Rectal smooth muscle tissue (tissue), 1 donor: ENCODE measurements around the gene ZFYVE28.
"Not testable (repeated sequence)": the region's sequence is repeated elsewhere in the genome, so short reads cannot be mapped to it uniquely, and the experiment has no call there.

Experiments used
- H3K27ac ChIP-seq: one replicate; pipeline ENCODE4 v1.7.0; 2013; ENCODE audit warnings: low read depth, low read length, inconsistent platforms
- H3K27me3 ChIP-seq: one replicate; pipeline ENCODE4 v1.7.0; 2013; ENCODE audit warnings: low read length; ENCODE audit not compliant: control insufficient read depth, insufficient read depth
- H3K36me3 ChIP-seq: one replicate; pipeline ENCODE4 v1.7.0; 2013; ENCODE audit warnings: low read length; ENCODE audit not compliant: control insufficient read depth, insufficient read depth
- H3K4me1 ChIP-seq: one replicate; pipeline ENCODE4 v1.7.0; 2013; ENCODE audit warnings: low read length; ENCODE audit not compliant: control insufficient read depth, insufficient read depth
- H3K4me3 ChIP-seq: one replicate; pipeline ENCODE4 v1.7.0; 2013; ENCODE audit warnings: low read length
- H3K9ac ChIP-seq: one replicate; pipeline ENCODE4 v1.7.0; 2013; ENCODE audit warnings: low read length

ZFYVE28 gene

GRCh38 chr4:2432004-2432403 is 13.6 kb upstream of the ZFYVE28 start:
- H3K9ac ChIP-seq = no peak overlapping the region
- no peak overlapping the region for H3K4me3 ChIP-seq
- H3K36me3 ChIP-seq = no peaks in the 10 kb centered on the region
- no peak overlapping the region for H3K27ac ChIP-seq
- no peaks in the 10 kb centered on the region for H3K27me3 ChIP-seq
- no peaks in the 10 kb centered on the region for H3K4me1 ChIP-seq

- H3K27ac ChIP-seq, H3K36me3 ChIP-seq, H3K4me3 ChIP-seq, H3K27me3 ChIP-seq, H3K4me1 ChIP-seq, H3K9ac ChIP-seq: not testable (repeated sequence)
Observed at GRCh38 chr4:2429945-2430757, 11.7 kb upstream of the ZFYVE28 start.

GRCh38 chr4:2428496-2429213 is 10.2 kb upstream of the ZFYVE28 start:
- no peak overlapping the region for H3K27ac ChIP-seq
- peaks cover 3% of the 10 kb centered on the region for H3K27me3 ChIP-seq
- no peak overlapping the region for H3K9ac ChIP-seq
- no peak overlapping the region for H3K4me3 ChIP-seq
- H3K4me1 ChIP-seq = no peaks in the 10 kb centered on the region
- no peaks in the 10 kb centered on the region for H3K36me3 ChIP-seq

GRCh38 chr4:2427383-2428334 is 9.2 kb upstream of the ZFYVE28 start:
- no peak overlapping the region for H3K9ac ChIP-seq
- H3K4me3 ChIP-seq = no peak overlapping the region
- H3K36me3 ChIP-seq = no peaks in the 10 kb centered on the region
- peaks cover 3% of the 10 kb centered on the region for H3K27me3 ChIP-seq
- H3K27ac ChIP-seq = no peak overlapping the region
- no peaks in the 10 kb centered on the region for H3K4me1 ChIP-seq

- H3K9ac ChIP-seq = no peak overlapping the region
- no peak overlapping the region for H3K4me3 ChIP-seq
- H3K27me3 ChIP-seq = peaks cover 8% of the 10 kb centered on the region
- no peaks in the 10 kb centered on the region for H3K36me3 ChIP-seq
- no peak overlapping the region for H3K27ac ChIP-seq
- no peaks in the 10 kb centered on the region for H3K4me1 ChIP-seq
Observed at GRCh38 chr4:2426711-2427275, 8.3 kb upstream of the ZFYVE28 start.

GRCh38 chr4:2426069-2426397 is 7.6 kb upstream of the ZFYVE28 start:
- Histone ChIP-seq H3K36me3 (no peaks in the 10 kb centered on the region), H3K4me3 (no peak overlapping the region), H3K9ac (no peak overlapping the region), H3K27ac (no peak overlapping the region), H3K27me3 (peaks cover 8% of the 10 kb centered on the region), H3K4me1 (no peaks in the 10 kb centered on the region)

GRCh38 chr4:2425386-2426068 is 7.1 kb upstream of the ZFYVE28 start:
- H3K4me1 ChIP-seq = no peaks in the 10 kb centered on the region
- H3K27ac ChIP-seq = no peak overlapping the region
- no peak overlapping the region for H3K4me3 ChIP-seq
- peaks cover 8% of the 10 kb centered on the region for H3K27me3 ChIP-seq
- no peaks in the 10 kb centered on the region for H3K36me3 ChIP-seq
- H3K9ac ChIP-seq = no peak overlapping the region

- H3K36me3 ChIP-seq = no peaks in the 10 kb centered on the region
- no peak overlapping the region for H3K9ac ChIP-seq
- no peak overlapping the region for H3K27ac ChIP-seq
- no peak overlapping the region for H3K4me3 ChIP-seq
- H3K27me3 ChIP-seq = peaks cover 14% of the 10 kb centered on the region
- H3K4me1 ChIP-seq = no peaks in the 10 kb centered on the region
Observed at GRCh38 chr4:2424581-2424980, 6.1 kb upstream of the ZFYVE28 start.

GRCh38 chr4:2423695-2424094 is 5.2 kb upstream of the ZFYVE28 start:
- H3K36me3 ChIP-seq = no peaks in the 10 kb centered on the region
- H3K9ac ChIP-seq = no peak overlapping the region
- H3K4me1 ChIP-seq = peaks cover 6% of the 10 kb centered on the region
- H3K27me3 ChIP-seq = peaks cover 14% of the 10 kb centered on the region
- H3K27ac ChIP-seq = no peak overlapping the region
- H3K4me3 ChIP-seq = no peak overlapping the region

- Histone ChIP-seq H3K9ac (no peak overlapping the region), H3K4me1 (peaks cover 6% of the 10 kb centered on the region), H3K36me3 (no peaks in the 10 kb centered on the region), H3K27me3 (peaks cover 14% of the 10 kb centered on the region), H3K27ac (no peak overlapping the region), H3K4me3 (no peak overlapping the region)
Observed at GRCh38 chr4:2423066-2423465, 4.6 kb upstream of the ZFYVE28 start.

- Histone ChIP-seq H3K36me3 (no peaks in the 10 kb centered on the region), H3K27ac (no peak overlapping the region), H3K27me3 (peaks cover 20% of the 10 kb centered on the region), H3K9ac (no peak overlapping the region), H3K4me3 (no peak overlapping the region), H3K4me1 (peaks cover 6% of the 10 kb centered on the region)
Observed at GRCh38 chr4:2421928-2422327, 3.5 kb upstream of the ZFYVE28 start.
